Adrenal gland (tissue), 12 donors: ENCODE data around the gene CYB5R3. TPM values are rescaled to one million over a fixed set of nuclear protein-coding genes. Genes with fewer than 3 reads are reported as not detected.
"Not testable (repeated sequence)": the region's sequence is repeated elsewhere in the genome, so short reads cannot be mapped to it uniquely, and the experiment has no call there.

ENCODE experiments used
- DNase-seq, 7 donors: peaks; one replicate each; pipeline ENCODE4 v3.0.0-alpha.2; 2019 to 2020
- H3K27ac ChIP-seq, 5 donors: fragments of 200-600 bp; sonication (generic) in 4 of 5; 1 replicate in 3 of 5; 2 replicates in 2 of 5; pipeline versions ENCODE4 v1.5.1 to v1.8.0; 2016 to 2020; ENCODE audit warnings: mild to moderate bottlenecking in 1 of 5
- H3K27me3 ChIP-seq: fragments of 200-600 bp; 2 replicates; pipeline ENCODE4 v1.8.0; 2021
- H3K36me3 ChIP-seq, 2 donors: fragments of 200-600 bp; replicated peaks in 1 of 2; 1 replicate in 1 of 2; 2 replicates in 1 of 2; pipeline versions ENCODE4 v1.5.1 to v1.8.0; 2018 to 2022
- H3K4me1 ChIP-seq, 2 donors: fragments of 200-600 bp; replicated peaks in 1 of 2; 1 replicate in 1 of 2; 2 replicates in 1 of 2; pipeline versions ENCODE4 v1.5.1 to v1.8.0; 2018 to 2021
- H3K4me3 ChIP-seq, 4 donors: fragments of 200-600 bp; sonication (generic) in 3 of 4; one replicate each; pipeline ENCODE4 v1.5.1; 2016 to 2018
- H3K9me3 ChIP-seq, 3 donors: fragments of 200-600 bp; sonication (generic) in 1 of 3; replicated peaks in 1 of 3; 1 replicate in 2 of 3; 2 replicates in 1 of 3; pipeline versions ENCODE4 v1.5.1 to v1.8.0; 2016 to 2021
- WGBS, 4 donors: extraction: QIAGEN DNeasy Blood & Tissue Kit in 2 of 4; methylation state at CpG; one replicate each; pipeline versions ENCODE4 v1.1.5 to v1.1.7; 2013 to 2017; 5-methylcytosine and 5-hydroxymethylcytosine counted together
- intact Hi-C, 2 donors: fragments of 100-400 bp; cut with DNase I; formaldehyde crosslinking; loops; one replicate each; pipeline versions ENCODE4 v1.14.1 to v1.15.0; 2022 to 2023
- polyA plus RNA-seq, 3 donors: library from polyadenylated mRNA; stranded (reverse); fragments of 200-250 nt in 2 of 3; fragments of 350-450 nt in 1 of 3; fragmentation: Illumina TruSeq in 1 of 3; extraction: RNeasy Lipid Tissue Mini Kit (QIAGEN cat#74804) in 1 of 3; gene quantifications; one replicate each; pipeline ENCODE4 v1.2.3, GENCODE V29; 2013 to 2014
- total RNA-seq, 9 donors: library from RNA; depleted of rRNA in 4 of 9; stranded (reverse); fragments of >200 nt in 4 of 9; fragments of 120-200 nt in 1 of 9; fragmentation: NEBNext Ultra II Directional in 1 of 9; extraction: Animal tissue kit (Norgen Biotek cat#: 25700) in 1 of 9; gene quantifications; one replicate each; pipeline versions ENCODE4 v1.1.0 to v1.2.4, GENCODE V29; 2013 to 2023
- TF ChIP-seq, protein P1 (sequence below), 6 experiments: fragments of 450-650 bp in 4 of 6; fragments of 200-600 bp in 2 of 6; sonication (generic) in 1 of 6; IDR thresholded peaks; 1 replicate in 5 of 6; 2 replicates in 1 of 6; pipeline versions ENCODE4 v1.5.1 to v1.8.0; 2016 to 2021; ENCODE audit warnings: antibody characterized with exemption in 6 of 6, mild to moderate bottlenecking in 2 of 6, moderate library complexity in 1 of 6
- donor health status: healthy with polysubstance abuse.
- donor health status: Bipolar disorder and iron deficiency.
- donor health status: DM: yes; HTN: yes; CAD: no.
- donor health status: DM: no; HTN: no; CAD: no.
- donor health status: DM: no; HTN: no; CAD: no.
- donor health status: DM: yes; HTN: yes; CAD: no.

The CYB5R3 gene
- total and polyA plus RNA-seq, 12 donors: 101 to 578 (median 251) TPM

DNA sequence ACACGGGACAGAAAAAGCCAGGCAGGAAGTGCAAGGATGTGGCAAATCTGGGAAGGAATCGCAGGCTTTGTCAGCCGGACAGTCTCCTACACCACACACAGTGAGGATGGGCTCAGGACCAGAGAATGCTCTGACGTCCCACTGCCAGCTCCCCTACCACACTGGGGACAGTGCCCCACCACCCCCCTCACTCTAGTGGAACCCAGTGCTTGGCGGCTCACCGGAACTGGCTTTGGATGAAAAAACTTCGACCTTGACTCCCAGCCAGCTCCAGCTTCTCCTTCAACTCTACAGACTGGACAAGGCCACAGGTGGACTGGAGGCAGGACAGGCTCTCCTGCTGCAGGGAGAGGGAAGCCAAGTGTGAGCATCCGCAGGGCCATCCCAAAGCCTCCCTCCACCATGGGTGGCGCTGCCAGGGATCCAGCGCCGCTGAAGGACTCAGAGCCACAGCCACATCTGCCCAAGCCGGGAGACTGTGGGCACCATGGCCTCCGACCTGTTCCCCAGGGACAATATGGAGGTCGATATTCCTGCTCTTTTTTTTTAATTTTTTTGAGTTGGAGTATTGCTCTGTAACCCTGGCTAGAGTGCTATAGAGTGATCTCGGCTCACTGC lies 71.5 kb downstream of the CYB5R3 start:
- intact Hi-C loops: no loop called here
- TF ChIP-seq, protein P1, sequence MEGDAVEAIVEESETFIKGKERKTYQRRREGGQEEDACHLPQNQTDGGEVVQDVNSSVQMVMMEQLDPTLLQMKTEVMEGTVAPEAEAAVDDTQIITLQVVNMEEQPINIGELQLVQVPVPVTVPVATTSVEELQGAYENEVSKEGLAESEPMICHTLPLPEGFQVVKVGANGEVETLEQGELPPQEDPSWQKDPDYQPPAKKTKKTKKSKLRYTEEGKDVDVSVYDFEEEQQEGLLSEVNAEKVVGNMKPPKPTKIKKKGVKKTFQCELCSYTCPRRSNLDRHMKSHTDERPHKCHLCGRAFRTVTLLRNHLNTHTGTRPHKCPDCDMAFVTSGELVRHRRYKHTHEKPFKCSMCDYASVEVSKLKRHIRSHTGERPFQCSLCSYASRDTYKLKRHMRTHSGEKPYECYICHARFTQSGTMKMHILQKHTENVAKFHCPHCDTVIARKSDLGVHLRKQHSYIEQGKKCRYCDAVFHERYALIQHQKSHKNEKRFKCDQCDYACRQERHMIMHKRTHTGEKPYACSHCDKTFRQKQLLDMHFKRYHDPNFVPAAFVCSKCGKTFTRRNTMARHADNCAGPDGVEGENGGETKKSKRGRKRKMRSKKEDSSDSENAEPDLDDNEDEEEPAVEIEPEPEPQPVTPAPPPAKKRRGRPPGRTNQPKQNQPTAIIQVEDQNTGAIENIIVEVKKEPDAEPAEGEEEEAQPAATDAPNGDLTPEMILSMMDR (IDR thresholded peaks at IDR 0.05): no peak
- H3K9me3 ChIP-seq: no peaks in the 10 kb centered on the region
- no peaks in the 10 kb centered on the region for H3K27me3 ChIP-seq
- H3K36me3 ChIP-seq: peaks cover 0 to 28% of the 10 kb centered on the region in 2 donors
- peak overlapping the region in 1 of 5 donors; percentile 40 for H3K27ac ChIP-seq
- peaks cover 3 to 9% of the 10 kb centered on the region in 2 donors for H3K4me1 ChIP-seq
- DNase-seq: peak; percentile 38 to 79 (median 76)
- WGBS, 4 donors: 49 to 58% (median 53%) methylated on average over 9 to 15 of the region's 15 CpGs
- no peak overlapping the region for H3K4me3 ChIP-seq

DNA sequence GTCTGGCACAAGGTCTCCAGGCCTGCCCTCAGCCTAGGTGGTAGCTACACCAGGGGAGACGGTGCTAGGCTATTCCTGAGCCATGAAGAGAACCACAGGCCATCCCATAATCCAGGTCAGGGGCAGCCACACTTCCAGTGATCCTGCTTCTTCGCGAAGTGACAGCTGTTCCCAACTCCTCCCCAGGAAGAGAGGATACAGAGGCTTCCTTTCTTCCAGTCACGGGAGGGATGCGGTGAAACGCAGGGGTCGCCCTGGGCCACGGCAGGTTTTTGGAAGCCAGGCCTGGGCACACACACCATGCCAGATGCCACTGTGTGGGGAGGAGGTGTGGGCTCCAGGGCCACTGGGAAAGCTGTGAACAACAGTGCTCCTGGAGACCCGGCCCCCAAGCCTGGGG lies 72.1 kb downstream of the CYB5R3 start:
- H3K4me3 ChIP-seq, H3K9me3 ChIP-seq, intact Hi-C loops, H3K4me1 ChIP-seq, DNase-seq, H3K27me3 ChIP-seq: not testable (repeated sequence)
- 52 to 70% (median 60%) methylated on average over 2 to 8 of the region's 9 CpGs for WGBS, 4 donors
- Histone ChIP-seq H3K27ac (peak overlapping the region in 1 of 5 donors; percentile 45), H3K36me3 (peaks cover 0 to 33% of the 10 kb centered on the region in 2 donors)

DNA sequence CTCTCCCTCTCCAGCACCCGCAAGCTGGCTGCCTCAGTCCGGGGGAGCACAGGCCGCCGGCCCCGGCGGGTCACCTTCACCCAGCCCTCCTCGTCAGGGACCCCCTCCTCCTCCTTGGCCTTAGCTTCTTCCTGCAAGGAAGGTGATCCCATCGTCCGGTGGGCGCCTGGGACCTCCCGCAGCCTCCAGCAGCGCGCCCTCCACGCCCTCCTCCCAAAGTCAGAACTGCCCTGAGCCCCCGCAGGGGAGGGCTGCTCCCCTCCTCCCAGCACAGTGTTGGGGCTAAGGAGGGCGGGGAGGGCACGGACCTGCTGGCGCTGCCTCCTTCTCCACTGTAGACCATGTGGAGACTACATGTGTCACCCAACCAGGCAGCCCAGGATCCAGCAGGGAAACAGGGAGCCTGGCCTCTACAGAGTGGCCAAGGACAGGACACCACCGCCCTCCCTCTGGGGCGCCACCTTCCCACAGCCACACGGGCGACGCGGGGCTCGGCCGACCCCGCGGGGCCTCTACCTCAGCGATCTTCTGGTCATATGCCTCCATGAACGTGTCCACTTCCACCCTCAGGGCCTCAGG lies 73.1 kb downstream of the CYB5R3 start:
- H3K27me3 ChIP-seq, intact Hi-C loops, H3K9me3 ChIP-seq, H3K4me3 ChIP-seq, H3K4me1 ChIP-seq, DNase-seq, H3K27ac ChIP-seq: not testable (repeated sequence)
- H3K36me3 ChIP-seq: peaks cover 0 to 33% of the 10 kb centered on the region in 2 donors
- 83 to 92% (median 88%) methylated on average over 14 to 28 of the region's 30 CpGs for WGBS, 4 donors

DNA sequence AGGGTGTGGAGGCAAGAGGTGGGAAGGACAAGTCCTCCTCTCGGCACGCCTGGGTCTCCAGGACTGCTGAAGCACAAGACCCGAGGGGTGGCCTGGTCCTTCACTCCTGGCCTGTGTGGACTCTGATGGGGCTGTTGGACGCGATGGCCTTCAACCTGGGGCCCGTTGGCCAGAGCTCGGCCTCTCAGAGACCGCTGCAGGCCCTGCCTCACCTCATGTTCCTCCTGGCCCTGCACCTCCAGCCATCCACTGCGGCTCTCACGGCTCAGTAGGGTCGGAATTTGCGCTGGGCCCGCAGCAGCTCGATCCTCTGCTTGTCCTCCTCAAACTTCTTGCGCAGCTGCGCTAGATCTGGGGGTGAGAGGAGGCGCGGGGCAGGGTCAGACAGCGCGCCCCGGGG lies 74.7 kb downstream of the CYB5R3 start:
- H3K27ac ChIP-seq, H3K4me3 ChIP-seq, H3K9me3 ChIP-seq, H3K27me3 ChIP-seq, H3K4me1 ChIP-seq, DNase-seq, intact Hi-C loops: not testable (repeated sequence)
- WGBS, 4 donors: 90 to 91% (median 90%) methylated on average over 5 to 18 of the region's 21 CpGs
- peaks cover 0 to 33% of the 10 kb centered on the region in 2 donors for H3K36me3 ChIP-seq

DNA sequence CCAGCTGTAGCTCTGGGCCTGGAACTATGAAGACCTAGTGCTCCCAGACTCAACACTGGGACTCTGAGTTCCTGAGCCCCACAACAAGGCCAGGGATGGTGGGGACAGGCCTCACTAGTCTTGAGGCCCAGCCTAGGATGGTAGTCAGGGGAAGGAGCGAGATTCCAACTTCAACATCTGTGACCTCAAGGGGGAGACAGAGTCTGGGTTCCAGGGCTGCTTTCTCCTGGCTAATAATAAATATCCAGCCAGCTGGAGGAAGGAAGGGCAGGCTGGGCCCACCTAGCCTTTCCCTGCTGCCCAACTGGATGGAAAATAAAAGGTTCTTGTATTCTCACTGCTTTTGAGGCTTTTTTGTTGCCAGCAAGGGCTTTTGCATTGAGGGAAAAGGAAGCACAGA lies 75.1 kb downstream of the CYB5R3 start:
- H3K4me3 ChIP-seq, H3K27me3 ChIP-seq, H3K27ac ChIP-seq, H3K9me3 ChIP-seq, H3K4me1 ChIP-seq, intact Hi-C loops: not testable (repeated sequence)
- peak in 1 of 7 donors; percentile 36 for DNase-seq
- 62 to 89% methylated on average over 1 of the region's 1 CpG; no CpG with 5 or more reads in 2 of the 4 donors for WGBS, 4 donors
- peaks cover 0 to 33% of the 10 kb centered on the region in 2 donors for H3K36me3 ChIP-seq

DNA sequence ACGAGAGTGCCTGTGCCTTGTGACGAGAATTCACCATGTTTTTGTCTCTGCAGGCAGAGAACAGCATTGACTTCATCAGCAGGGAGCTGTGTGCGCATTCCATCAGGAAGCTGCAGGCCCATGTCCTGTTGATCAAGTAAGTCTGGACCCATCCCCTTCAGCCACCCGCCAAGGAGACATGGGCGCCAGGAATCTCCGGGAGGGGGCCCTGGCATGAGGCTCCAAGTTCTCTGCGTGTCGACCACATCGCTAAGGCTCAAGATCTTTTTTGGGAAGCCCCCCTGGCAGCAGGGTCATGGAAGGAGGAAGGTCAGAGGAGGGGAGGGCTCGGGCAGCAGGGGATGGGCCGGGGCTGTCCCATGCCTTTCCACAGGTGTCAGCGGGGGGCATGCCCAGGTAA lies 78.1 kb downstream of the CYB5R3 start:
- intact Hi-C loops, DNase-seq, H3K4me1 ChIP-seq, H3K27ac ChIP-seq, H3K9me3 ChIP-seq, H3K27me3 ChIP-seq, H3K4me3 ChIP-seq: not testable (repeated sequence)
- peaks cover 0 to 18% of the 10 kb centered on the region in 2 donors for H3K36me3 ChIP-seq
- 93 to 94% methylated on average over 10 to 12 of the region's 12 CpGs; no CpG with 5 or more reads in 2 of the 4 donors for WGBS, 4 donors

DNA sequence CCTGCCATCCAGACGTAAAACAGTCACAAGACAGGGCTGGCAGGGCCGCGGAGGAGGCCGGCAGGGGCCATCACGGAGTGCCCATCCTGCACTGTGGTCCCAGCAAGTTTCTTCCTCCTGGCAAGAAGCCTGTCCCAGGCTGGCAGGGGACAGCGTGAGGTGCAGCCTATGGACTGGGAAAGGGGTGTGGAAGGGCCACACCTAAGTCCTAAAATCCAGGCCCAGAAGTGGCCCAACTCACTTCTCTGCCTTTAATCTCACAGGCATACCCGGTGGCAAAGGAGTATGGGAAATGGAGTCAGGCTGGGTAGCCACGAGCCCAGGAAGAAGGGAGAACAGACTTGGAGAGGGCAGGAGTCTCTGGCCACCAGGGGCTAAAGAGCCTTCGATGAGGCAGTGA lies 78.6 kb downstream of the CYB5R3 start:
- WGBS, 4 donors: 84 to 87% (median 85%) methylated on average over 8 to 9 of the region's 9 CpGs
- H3K36me3 ChIP-seq: peaks cover 0 to 18% of the 10 kb centered on the region in 2 donors
- intact Hi-C loops: not testable (repeated sequence)

DNA sequence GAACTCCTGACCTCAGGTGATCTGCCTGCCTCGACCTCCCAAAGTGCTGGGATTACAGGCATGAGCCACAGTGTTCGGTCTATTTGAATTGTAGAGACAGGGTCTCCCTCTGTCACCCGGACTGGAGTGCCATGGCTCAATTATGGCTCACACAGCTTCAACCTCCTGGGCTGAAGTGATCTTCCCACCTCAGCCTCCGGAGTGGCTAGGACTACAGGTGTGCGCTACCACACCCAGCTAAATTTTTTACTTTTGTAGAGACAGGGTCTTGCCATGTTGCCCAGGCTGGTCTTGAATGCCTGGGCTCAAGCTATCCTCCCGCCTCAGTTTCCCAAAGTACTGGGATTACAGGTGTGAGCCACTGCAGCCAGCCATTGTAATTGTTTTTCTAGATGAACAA lies 81.2 kb downstream of the CYB5R3 start:
- intact Hi-C loops, H3K36me3 ChIP-seq, H3K27me3 ChIP-seq, DNase-seq, H3K4me3 ChIP-seq, H3K4me1 ChIP-seq, H3K27ac ChIP-seq, H3K9me3 ChIP-seq: not testable (repeated sequence)
- 76 to 94% (median 83%) methylated on average over 3 to 5 of the region's 6 CpGs for WGBS, 4 donors

More for the DNA sequence above, 78.6 kb downstream of the CYB5R3 start:
- not testable (repeated sequence) for H3K27me3 ChIP-seq, H3K4me1 ChIP-seq, H3K4me3 ChIP-seq, H3K27ac ChIP-seq, DNase-seq, H3K9me3 ChIP-seq
